K562 (cell line): ENCODE measurements around the gene FAM20C.

Source experiments
- CEBPG ChIP-seq, 3 experiments: fragments of 200-800 bp in 1 of 3; sonication (Bioruptor generic) in 1 of 3; sonication (generic) in 1 of 3; formaldehyde crosslinking in 1 of 3; IDR thresholded peaks in 2 of 3; conservative IDR thresholded peaks in 1 of 3; 2 replicates each; pipeline versions ENCODE4 v1.6.1 to v1.8.0; 2016 to 2022; ENCODE audit warnings: missing compliant biosample characterization in 2 of 3, missing genetic modification characterization in 2 of 3, mild to moderate bottlenecking in 1 of 3, missing genetic modification reagents in 1 of 3
- RFX5 ChIP-seq: IDR thresholded peaks from 2 replicates; pipeline ENCODE4 v1.6.1; 2011; ENCODE audit warnings: low read depth, mild to moderate bottlenecking, improper control_type of control experiment, low read length

- TF ChIP-seq CEBPG (CRISPR knock-in tag; IDR thresholded peaks at IDR 0.05) (no peak), CEBPG (tag; conservative IDR thresholded peaks at IDR 0.05 in 1 of 2, IDR thresholded peaks at IDR 0.05 in 1 of 2) (no peak), RFX5 (no peak)
Observed at GRCh38 chr7:305410-306151, 113.2 kb downstream of the FAM20C start.
